Gastrocnemius medialis (tissue), 4 donors: Measurements from ENCODE around the gene REG1A. TPM values are rescaled to one million over a fixed set of nuclear protein-coding genes. Genes with fewer than 3 reads are reported as not detected.

ENCODE experiments used
- ATAC-seq, 2 donors: fragments of 150-250 bp; one replicate each; pipeline ENCODE4 v1.9.1; 2016
- DNase-seq, 2 donors: peaks; one replicate each; pipeline ENCODE4 v3.0.0-alpha.2; 2019
- H3K27ac ChIP-seq, 4 donors: fragments of 200-600 bp; sonication (generic); 1 replicate in 1 of 4; 2 replicates in 3 of 4; pipeline ENCODE4 v1.5.1; 2016 to 2018; ENCODE audit warnings: mild to moderate bottlenecking in 2 of 4, moderate library complexity in 1 of 4
- H3K27me3 ChIP-seq, 3 donors: fragments of 200-600 bp; sonication (generic) in 2 of 3; 1 replicate in 1 of 3; 2 replicates in 2 of 3; pipeline versions ENCODE4 v1.5.1 to v1.6.0; 2016 to 2019; ENCODE audit warnings: mild to moderate bottlenecking in 1 of 3, moderate library complexity in 1 of 3
- H3K36me3 ChIP-seq, 2 donors: fragments of 200-600 bp; sonication (generic) in 1 of 2; one replicate each; pipeline ENCODE4 v1.5.1; 2017 to 2018
- H3K4me1 ChIP-seq, 2 donors: fragments of 200-600 bp; sonication (generic) in 1 of 2; one replicate each; pipeline ENCODE4 v1.5.1; 2016 to 2017; ENCODE audit warnings: mild to moderate bottlenecking in 2 of 2
- H3K4me3 ChIP-seq, 4 donors: fragments of 200-600 bp; sonication (generic) in 3 of 4; 1 replicate in 1 of 4; 2 replicates in 3 of 4; pipeline ENCODE4 v1.5.1; 2016 to 2019; ENCODE audit warnings: mild to moderate bottlenecking in 2 of 4
- H3K9me3 ChIP-seq, 3 donors: fragments of 200-600 bp; sonication (generic) in 2 of 3; 1 replicate in 1 of 3; 2 replicates in 2 of 3; pipeline ENCODE4 v1.5.1; 2016 to 2019
- CTCF ChIP-seq, 5 experiments: fragments of 450-650 bp in 3 of 5; fragments of 200-600 bp in 2 of 5; sonication (generic) in 2 of 5; IDR thresholded peaks in 4 of 5; conservative IDR thresholded peaks in 1 of 5; 1 replicate in 4 of 5; 2 replicates in 1 of 5; pipeline ENCODE4 v1.5.1; 2016 to 2019; ENCODE audit warnings: antibody characterized with exemption in 5 of 5, mild to moderate bottlenecking in 3 of 5, moderate library complexity in 3 of 5
- POLR2A ChIP-seq, 2 donors: fragments of 450-650 bp; IDR thresholded peaks; one replicate each; pipeline ENCODE4 v1.6.1; 2017; ENCODE audit warnings: antibody characterized with exemption in 2 of 2, mild to moderate bottlenecking in 2 of 2, moderate library complexity in 2 of 2
- in situ Hi-C, 4 donors: fragments of 200-750 bp; cut with MboI; loops; one replicate each; pipeline versions ENCODE4 v1.15.0 to v1.8.0; 2017; ENCODE audit warnings: low sequenced_read_pairs in 4 of 4
- intact Hi-C: fragments of 100-400 bp; cut with DNase I; formaldehyde crosslinking; loops from one replicate; pipeline ENCODE4 v1.15.1; 2023; ENCODE audit warnings: low total_unique reads
- total RNA-seq, 4 donors: library from RNA; depleted of rRNA; stranded (reverse); fragments of >200 nt; gene quantifications; one replicate each; pipeline versions ENCODE4 v1.1.0 to v1.2.3, GENCODE V29; 2016

REG1A gene
- total RNA-seq, 4 donors from 2014 or later: not detected

GRCh38 chr2:79122676-79123075 lies 2.4 kb downstream of the REG1A start:
- Histone ChIP-seq H3K4me3 (no peak overlapping the region), H3K36me3 (no peaks in the 10 kb centered on the region), H3K27ac (no peak overlapping the region), H3K9me3 (no peaks in the 10 kb centered on the region), H3K27me3 (no peaks in the 10 kb centered on the region), H3K4me1 (no peaks in the 10 kb centered on the region)
- in situ Hi-C loops: no loop called here
- no peak for ATAC-seq
- intact Hi-C loops: no loop called here
- TF ChIP-seq CTCF (IDR thresholded peaks at IDR 0.05 in 4 of 5, conservative IDR thresholded peaks at IDR 0.05 in 1 of 5) (no peak), POLR2A (IDR thresholded peaks at IDR 0.05) (no peak)
- DNase-seq: no peak

GRCh38 chr2:79124907-79125720 lies 4.8 kb downstream of the REG1A start:
- Histone ChIP-seq H3K9me3 (no peaks in the 10 kb centered on the region), H3K27me3 (no peaks in the 10 kb centered on the region), H3K4me3 (no peak overlapping the region), H3K4me1 (no peaks in the 10 kb centered on the region), H3K27ac (no peak overlapping the region), H3K36me3 (no peaks in the 10 kb centered on the region)
- TF ChIP-seq CTCF (IDR thresholded peaks at IDR 0.05 in 4 of 5, conservative IDR thresholded peaks at IDR 0.05 in 1 of 5) (no peak), POLR2A (IDR thresholded peaks at IDR 0.05) (no peak)
- DNase-seq: no peak
- in situ Hi-C loops: no loop called here
- intact Hi-C loops: no loop called here
- no peak for ATAC-seq

GRCh38 chr2:79125721-79125985 lies 5.4 kb downstream of the REG1A start:
- Histone ChIP-seq H3K9me3 (no peaks in the 10 kb centered on the region), H3K27ac (no peak overlapping the region), H3K36me3 (no peaks in the 10 kb centered on the region), H3K27me3 (no peaks in the 10 kb centered on the region), H3K4me3 (no peak overlapping the region), H3K4me1 (no peaks in the 10 kb centered on the region)
- no peak for TF ChIP-seq POLR2A (IDR thresholded peaks at IDR 0.05)
- no peak for TF ChIP-seq CTCF (IDR thresholded peaks at IDR 0.05 in 4 of 5, conservative IDR thresholded peaks at IDR 0.05 in 1 of 5)
- in situ Hi-C loops (no loop called here), intact Hi-C loops (no loop called here)
- DNase-seq (no peak), ATAC-seq (no peak)

GRCh38 chr2:79128406-79128805 lies 8.1 kb downstream of the REG1A start:
- no peak overlapping the region for H3K4me3 ChIP-seq
- no peaks in the 10 kb centered on the region for H3K27me3 ChIP-seq
- H3K9me3 ChIP-seq: no peaks in the 10 kb centered on the region
- intact Hi-C loops (no loop called here), in situ Hi-C loops (no loop called here)
- no peaks in the 10 kb centered on the region for H3K36me3 ChIP-seq
- TF ChIP-seq CTCF (IDR thresholded peaks at IDR 0.05 in 4 of 5, conservative IDR thresholded peaks at IDR 0.05 in 1 of 5) (no peak), POLR2A (IDR thresholded peaks at IDR 0.05) (no peak)
- H3K27ac ChIP-seq: no peak overlapping the region
- DNase-seq (no peak), ATAC-seq (no peak)
- no peaks in the 10 kb centered on the region for H3K4me1 ChIP-seq

- no peak for ATAC-seq
- H3K27me3 ChIP-seq: no peaks in the 10 kb centered on the region
- no peaks in the 10 kb centered on the region for H3K4me1 ChIP-seq
- intact Hi-C loops (no loop called here), in situ Hi-C loops (no loop called here)
- no peaks in the 10 kb centered on the region for H3K9me3 ChIP-seq
- TF ChIP-seq POLR2A (IDR thresholded peaks at IDR 0.05): no peak
- TF ChIP-seq CTCF (IDR thresholded peaks at IDR 0.05 in 4 of 5, conservative IDR thresholded peaks at IDR 0.05 in 1 of 5): no peak
- no peaks in the 10 kb centered on the region for H3K36me3 ChIP-seq
- H3K4me3 ChIP-seq: no peak overlapping the region
- no peak for DNase-seq
- H3K27ac ChIP-seq: no peak overlapping the region
Observed at GRCh38 chr2:79129260-79129659, 9.0 kb downstream of the REG1A start.
